ENCODE results near the gene TSKU.

TSKU gene

DNA sequence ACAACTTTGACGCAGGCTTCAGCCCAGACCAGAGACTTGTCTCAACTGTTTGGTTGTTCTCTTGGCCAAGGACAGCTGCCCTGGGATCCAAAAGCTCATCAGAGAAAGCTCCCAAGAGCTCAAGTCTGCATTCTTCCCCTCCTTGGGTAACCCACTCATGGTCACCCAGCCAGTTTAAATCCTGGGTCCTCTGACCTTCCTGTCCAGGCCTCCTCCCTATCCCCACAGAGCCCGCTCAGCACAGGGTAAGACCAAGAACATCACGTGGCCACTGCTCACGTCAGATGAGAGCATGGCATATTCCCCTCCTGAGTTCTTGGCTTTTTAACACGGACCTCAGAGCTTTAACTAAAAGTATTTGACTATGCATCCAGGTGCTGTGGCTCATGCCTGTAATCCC is 25.8 kb downstream of the TSKU start:
- H3K27me3 ChIP-seq (ENCODE audit: insufficient read depth, poor library complexity, severe bottlenecking), result no peaks in the 10 kb centered on the region
- no peak for DNase-seq (ENCODE audit: low read depth in 1 of 2, low spot score in 1 of 2)
- H3K4me3 ChIP-seq (replicated peaks; ENCODE audit: insufficient read depth, low read length), result no peak overlapping the region
- TF ChIP-seq POLR2AphosphoS5 (IDR thresholded peaks at IDR 0.05; ENCODE audit: low read depth), result no peak
- no peak for TF ChIP-seq SPI1 (IDR thresholded peaks at IDR 0.05; ENCODE audit: borderline replicate concordance, low read depth)
- TF ChIP-seq GABPA (IDR thresholded peaks at IDR 0.05; ENCODE audit: low read depth), result no peak
- TF ChIP-seq, protein P1, sequence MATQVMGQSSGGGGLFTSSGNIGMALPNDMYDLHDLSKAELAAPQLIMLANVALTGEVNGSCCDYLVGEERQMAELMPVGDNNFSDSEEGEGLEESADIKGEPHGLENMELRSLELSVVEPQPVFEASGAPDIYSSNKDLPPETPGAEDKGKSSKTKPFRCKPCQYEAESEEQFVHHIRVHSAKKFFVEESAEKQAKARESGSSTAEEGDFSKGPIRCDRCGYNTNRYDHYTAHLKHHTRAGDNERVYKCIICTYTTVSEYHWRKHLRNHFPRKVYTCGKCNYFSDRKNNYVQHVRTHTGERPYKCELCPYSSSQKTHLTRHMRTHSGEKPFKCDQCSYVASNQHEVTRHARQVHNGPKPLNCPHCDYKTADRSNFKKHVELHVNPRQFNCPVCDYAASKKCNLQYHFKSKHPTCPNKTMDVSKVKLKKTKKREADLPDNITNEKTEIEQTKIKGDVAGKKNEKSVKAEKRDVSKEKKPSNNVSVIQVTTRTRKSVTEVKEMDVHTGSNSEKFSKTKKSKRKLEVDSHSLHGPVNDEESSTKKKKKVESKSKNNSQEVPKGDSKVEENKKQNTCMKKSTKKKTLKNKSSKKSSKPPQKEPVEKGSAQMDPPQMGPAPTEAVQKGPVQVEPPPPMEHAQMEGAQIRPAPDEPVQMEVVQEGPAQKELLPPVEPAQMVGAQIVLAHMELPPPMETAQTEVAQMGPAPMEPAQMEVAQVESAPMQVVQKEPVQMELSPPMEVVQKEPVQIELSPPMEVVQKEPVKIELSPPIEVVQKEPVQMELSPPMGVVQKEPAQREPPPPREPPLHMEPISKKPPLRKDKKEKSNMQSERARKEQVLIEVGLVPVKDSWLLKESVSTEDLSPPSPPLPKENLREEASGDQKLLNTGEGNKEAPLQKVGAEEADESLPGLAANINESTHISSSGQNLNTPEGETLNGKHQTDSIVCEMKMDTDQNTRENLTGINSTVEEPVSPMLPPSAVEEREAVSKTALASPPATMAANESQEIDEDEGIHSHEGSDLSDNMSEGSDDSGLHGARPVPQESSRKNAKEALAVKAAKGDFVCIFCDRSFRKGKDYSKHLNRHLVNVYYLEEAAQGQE (IDR thresholded peaks at IDR 0.05; ENCODE audit: insufficient replicate concordance, low read depth), result no peak
- TF ChIP-seq, protein P2, sequence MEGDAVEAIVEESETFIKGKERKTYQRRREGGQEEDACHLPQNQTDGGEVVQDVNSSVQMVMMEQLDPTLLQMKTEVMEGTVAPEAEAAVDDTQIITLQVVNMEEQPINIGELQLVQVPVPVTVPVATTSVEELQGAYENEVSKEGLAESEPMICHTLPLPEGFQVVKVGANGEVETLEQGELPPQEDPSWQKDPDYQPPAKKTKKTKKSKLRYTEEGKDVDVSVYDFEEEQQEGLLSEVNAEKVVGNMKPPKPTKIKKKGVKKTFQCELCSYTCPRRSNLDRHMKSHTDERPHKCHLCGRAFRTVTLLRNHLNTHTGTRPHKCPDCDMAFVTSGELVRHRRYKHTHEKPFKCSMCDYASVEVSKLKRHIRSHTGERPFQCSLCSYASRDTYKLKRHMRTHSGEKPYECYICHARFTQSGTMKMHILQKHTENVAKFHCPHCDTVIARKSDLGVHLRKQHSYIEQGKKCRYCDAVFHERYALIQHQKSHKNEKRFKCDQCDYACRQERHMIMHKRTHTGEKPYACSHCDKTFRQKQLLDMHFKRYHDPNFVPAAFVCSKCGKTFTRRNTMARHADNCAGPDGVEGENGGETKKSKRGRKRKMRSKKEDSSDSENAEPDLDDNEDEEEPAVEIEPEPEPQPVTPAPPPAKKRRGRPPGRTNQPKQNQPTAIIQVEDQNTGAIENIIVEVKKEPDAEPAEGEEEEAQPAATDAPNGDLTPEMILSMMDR (IDR thresholded peaks at IDR 0.05; ENCODE audit: insufficient read depth, low read length), result no peak
- H3K27ac ChIP-seq (replicated peaks), result no peak overlapping the region

DNA sequence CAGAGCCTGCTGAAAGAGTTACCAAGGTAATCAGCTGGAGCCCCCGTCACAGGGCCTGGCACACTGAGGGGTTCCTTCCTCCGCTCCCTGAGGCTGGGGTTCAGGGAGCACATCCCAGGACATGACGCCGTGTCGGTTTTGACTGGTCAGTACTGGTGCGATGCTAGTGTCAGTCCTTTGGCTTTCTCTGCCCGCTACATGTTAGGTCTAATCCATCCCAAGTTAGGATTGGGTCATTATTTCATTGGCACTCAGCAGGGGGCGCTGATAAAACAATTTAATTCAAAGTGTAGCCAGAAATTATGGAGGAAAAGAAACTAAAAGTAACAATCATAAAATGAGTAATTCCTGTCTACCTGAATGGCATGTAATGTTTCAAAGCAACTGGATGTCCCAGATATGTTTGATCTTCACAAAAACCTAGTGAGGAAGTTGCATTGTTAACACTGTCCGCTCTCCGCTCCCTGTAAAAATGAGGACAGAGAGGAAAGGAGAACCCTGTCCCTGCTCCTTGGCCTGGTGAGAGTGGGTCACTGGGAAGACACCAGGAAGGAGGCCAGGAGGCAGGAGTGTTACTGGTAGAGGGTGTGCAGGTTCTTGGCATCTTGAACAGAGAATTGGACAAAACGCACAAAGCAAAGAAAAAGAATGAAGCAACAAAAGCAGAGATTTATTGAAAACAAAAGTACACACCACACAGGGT is 27.1 kb downstream of the TSKU start:
- no peaks in the 10 kb centered on the region for H3K27me3 ChIP-seq (ENCODE audit: insufficient read depth, poor library complexity, severe bottlenecking)
- no peak overlapping the region for H3K4me3 ChIP-seq (replicated peaks; ENCODE audit: insufficient read depth, low read length)
- DNase-seq (ENCODE audit: low read depth in 1 of 2, low spot score in 1 of 2), result peak in 1 of 2 experiments; percentile 40
- no peak overlapping the region for H3K27ac ChIP-seq (replicated peaks)
- TF ChIP-seq, protein P1 (IDR thresholded peaks at IDR 0.05; ENCODE audit: insufficient replicate concordance, low read depth), result no peak
- TF ChIP-seq, protein P2 (IDR thresholded peaks at IDR 0.05; ENCODE audit: insufficient read depth, low read length), result peak; percentile 14

DNA sequence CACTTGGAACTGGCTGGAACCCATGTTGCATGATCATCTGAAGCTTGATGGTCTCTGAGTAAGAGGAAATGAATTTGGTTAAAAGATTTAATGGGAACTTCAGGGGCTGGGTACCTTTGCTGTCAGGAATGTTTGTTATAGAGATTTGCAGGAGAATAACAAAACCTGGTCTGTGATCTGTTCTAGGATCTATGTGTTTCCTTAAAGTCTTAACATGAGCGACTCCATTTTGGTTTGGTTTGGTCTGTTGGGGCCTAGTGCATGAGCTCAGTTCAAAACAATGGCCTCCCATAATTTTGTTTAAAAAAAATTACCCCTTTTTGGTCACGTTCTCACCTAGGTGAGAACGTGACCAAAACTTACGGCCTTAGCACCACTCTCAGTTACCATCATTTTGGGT is 28.1 kb downstream of the TSKU start:
- no peak overlapping the region for H3K27ac ChIP-seq (replicated peaks)
- TF ChIP-seq, protein P1 (IDR thresholded peaks at IDR 0.05; ENCODE audit: insufficient replicate concordance, low read depth), result no peak
- TF ChIP-seq GABPA (IDR thresholded peaks at IDR 0.05; ENCODE audit: low read depth), result no peak
- no peak for TF ChIP-seq POLR2AphosphoS5 (IDR thresholded peaks at IDR 0.05; ENCODE audit: low read depth)
- TF ChIP-seq, protein P2 (IDR thresholded peaks at IDR 0.05; ENCODE audit: insufficient read depth, low read length), result no peak
- TF ChIP-seq SPI1 (IDR thresholded peaks at IDR 0.05; ENCODE audit: borderline replicate concordance, low read depth), result no peak
- no peak for DNase-seq (ENCODE audit: low read depth in 1 of 2, low spot score in 1 of 2)
- H3K4me3 ChIP-seq (replicated peaks; ENCODE audit: insufficient read depth, low read length), result no peak overlapping the region
- no peaks in the 10 kb centered on the region for H3K27me3 ChIP-seq (ENCODE audit: insufficient read depth, poor library complexity, severe bottlenecking)
